NB4 (cell line): Measurements from ENCODE around the gene RDH8.

ENCODE experiments used
- DNase-seq: peaks from one replicate; pipeline ENCODE4 v3.0.0; 2010; ENCODE audit warnings: low read depth
- H3K4me3 ChIP-seq: one replicate; pipeline ENCODE4 v1.5.1; 2011; ENCODE audit warnings: mild to moderate bottlenecking, low read depth, low read length, moderate library complexity
- CTCF ChIP-seq: IDR thresholded peaks from one replicate; pipeline ENCODE4 v1.5.1; 2012; ENCODE audit warnings: low read depth, low read length
- MAX ChIP-seq: IDR thresholded peaks from 2 replicates; pipeline ENCODE4 v1.6.1; 2011; ENCODE audit warnings: low read depth, low read length
- MYC ChIP-seq: IDR thresholded peaks from 2 replicates; pipeline ENCODE4 v1.6.1; 2011; ENCODE audit warnings: low read depth, low read length
- POLR2A ChIP-seq: IDR thresholded peaks from 2 replicates; pipeline ENCODE4 v1.6.1; 2011; ENCODE audit warnings: mild to moderate bottlenecking; ENCODE audit not compliant: insufficient read length; ENCODE audit errors: extremely low read depth

RDH8 gene

GRCh38 chr19:10033614-10034013 lies 20.3 kb downstream of the RDH8 start:
- TF ChIP-seq MAX (no peak), MYC (no peak), CTCF (no peak), POLR2A (no peak)
- H3K4me3 ChIP-seq: no peak overlapping the region
- no peak for DNase-seq

- no peak for TF ChIP-seq MYC
- no peak for TF ChIP-seq POLR2A
- no peak for TF ChIP-seq CTCF
- TF ChIP-seq MAX: no peak
- no peak for DNase-seq
- H3K4me3 ChIP-seq: no peak overlapping the region
Observed at GRCh38 chr19:10036601-10037071, 23.4 kb downstream of the RDH8 start.

GRCh38 chr19:10037367-10037766 lies 24.1 kb downstream of the RDH8 start:
- DNase-seq: no peak
- H3K4me3 ChIP-seq: no peak overlapping the region
- no peak for TF ChIP-seq MYC
- no peak for TF ChIP-seq POLR2A
- no peak for TF ChIP-seq MAX
- TF ChIP-seq CTCF: no peak

- TF ChIP-seq POLR2A (no peak), MAX (no peak), MYC (no peak), CTCF (no peak)
- DNase-seq: no peak
- no peak overlapping the region for H3K4me3 ChIP-seq
Observed at GRCh38 chr19:10037809-10038208, 24.5 kb downstream of the RDH8 start.

- H3K4me3 ChIP-seq: no peak overlapping the region
- no peak for DNase-seq
- TF ChIP-seq MYC (no peak), CTCF (no peak), POLR2A (no peak), MAX (no peak)
Observed at GRCh38 chr19:10043286-10043927, 30.1 kb downstream of the RDH8 start.

- DNase-seq: peak; percentile 71
- TF ChIP-seq MAX: peak; percentile 89
- no peak for TF ChIP-seq CTCF
- H3K4me3 ChIP-seq: no peak overlapping the region
Observed at GRCh38 chr19:10044390-10044789, 31.1 kb downstream of the RDH8 start.
